Measurements from ENCODE around the gene CAPN15. TPM values are rescaled to one million over a fixed set of nuclear protein-coding genes. Genes with fewer than 3 reads are reported as not detected.

The CAPN15 gene
- total RNA-seq, 4 donors from 2014 or later, result 59.9 to 86.4 (median 75.2) TPM

DNA sequence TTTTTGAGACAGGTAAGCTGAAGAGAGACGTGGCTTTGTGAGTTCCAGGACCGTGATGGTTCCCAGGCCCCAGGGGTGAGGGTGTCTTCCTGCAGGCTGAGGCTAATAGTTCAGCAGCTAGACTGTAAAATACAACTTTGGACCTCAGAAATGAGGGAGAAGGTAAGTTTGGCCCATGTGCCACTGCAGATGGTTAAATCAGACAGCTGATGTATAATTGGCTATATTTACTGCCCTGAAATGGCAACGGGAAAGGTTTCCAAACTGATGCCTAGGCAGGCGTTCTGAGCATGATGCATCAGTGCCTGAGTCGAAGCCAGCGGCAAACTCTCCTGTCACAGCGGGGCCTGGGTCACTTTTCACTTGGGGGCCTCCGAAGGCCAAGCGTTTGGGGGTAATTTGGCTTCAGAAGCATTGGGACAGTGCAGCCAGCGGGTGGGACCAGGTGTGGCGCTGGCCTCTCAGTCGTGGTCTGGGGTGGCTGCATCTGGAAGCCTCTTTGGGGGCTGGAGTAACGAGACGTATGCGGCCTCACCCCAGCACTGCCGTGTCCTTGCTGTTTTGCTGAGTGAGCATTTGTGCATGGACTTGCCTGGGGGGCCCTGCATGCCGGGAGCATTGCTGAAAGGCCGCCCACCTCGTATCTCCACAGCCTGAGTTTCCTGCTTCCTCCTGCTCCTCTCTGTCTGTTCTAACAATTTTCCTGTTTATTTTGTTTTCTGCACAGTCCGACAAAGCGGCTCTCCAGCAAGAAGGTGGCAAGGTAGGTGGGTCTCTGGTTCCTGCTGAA is 31.2 kb upstream of the CAPN15 start:
- TF ChIP-seq POLR2AphosphoS5 (IDR thresholded peaks at IDR 0.05) (no peak), EP300 (IDR thresholded peaks at IDR 0.05) (no peak), POLR2A (IDR thresholded peaks at IDR 0.05) (no peak)
- TF ChIP-seq, protein P1, sequence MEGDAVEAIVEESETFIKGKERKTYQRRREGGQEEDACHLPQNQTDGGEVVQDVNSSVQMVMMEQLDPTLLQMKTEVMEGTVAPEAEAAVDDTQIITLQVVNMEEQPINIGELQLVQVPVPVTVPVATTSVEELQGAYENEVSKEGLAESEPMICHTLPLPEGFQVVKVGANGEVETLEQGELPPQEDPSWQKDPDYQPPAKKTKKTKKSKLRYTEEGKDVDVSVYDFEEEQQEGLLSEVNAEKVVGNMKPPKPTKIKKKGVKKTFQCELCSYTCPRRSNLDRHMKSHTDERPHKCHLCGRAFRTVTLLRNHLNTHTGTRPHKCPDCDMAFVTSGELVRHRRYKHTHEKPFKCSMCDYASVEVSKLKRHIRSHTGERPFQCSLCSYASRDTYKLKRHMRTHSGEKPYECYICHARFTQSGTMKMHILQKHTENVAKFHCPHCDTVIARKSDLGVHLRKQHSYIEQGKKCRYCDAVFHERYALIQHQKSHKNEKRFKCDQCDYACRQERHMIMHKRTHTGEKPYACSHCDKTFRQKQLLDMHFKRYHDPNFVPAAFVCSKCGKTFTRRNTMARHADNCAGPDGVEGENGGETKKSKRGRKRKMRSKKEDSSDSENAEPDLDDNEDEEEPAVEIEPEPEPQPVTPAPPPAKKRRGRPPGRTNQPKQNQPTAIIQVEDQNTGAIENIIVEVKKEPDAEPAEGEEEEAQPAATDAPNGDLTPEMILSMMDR (IDR thresholded peaks at IDR 0.05), result no peak
- Histone ChIP-seq H3K9me3 (no peaks in the 10 kb centered on the region), H3K36me3 (peaks cover under 1% of the 10 kb centered on the region), H3K27me3 (no peaks in the 10 kb centered on the region), H3K4me1 (no peaks in the 10 kb centered on the region), H3K4me3 (no peak overlapping the region), H3K27ac (no peak overlapping the region)
- no peak for DNase-seq (ENCODE audit: low spot score in 2 of 2)
- 80% methylated on average over 19 of the region's 21 CpGs for WGBS

DNA sequence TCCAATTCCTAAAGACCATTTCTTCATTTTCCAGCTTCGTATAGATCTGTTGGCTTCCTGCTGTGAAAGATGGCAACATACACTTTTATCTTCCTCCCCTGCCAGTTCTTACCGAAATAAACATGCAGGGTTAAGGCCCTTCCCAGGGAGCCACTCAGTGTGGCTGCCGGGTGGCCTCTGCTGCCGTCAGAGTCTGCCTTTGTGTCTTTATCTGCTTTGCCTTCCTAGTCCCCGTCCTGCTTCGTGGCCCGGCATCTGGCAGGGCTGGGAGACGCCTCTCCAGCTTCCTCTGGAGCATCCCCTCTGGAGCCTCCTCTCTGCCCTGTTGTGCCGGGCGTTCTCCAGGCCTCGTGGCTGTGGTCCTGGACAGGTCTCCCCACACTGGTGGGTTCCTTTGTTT is 30.3 kb upstream of the CAPN15 start:
- no peaks in the 10 kb centered on the region for H3K36me3 ChIP-seq
- H3K4me1 ChIP-seq, result no peaks in the 10 kb centered on the region
- H3K27ac ChIP-seq, result no peak overlapping the region
- no peak for DNase-seq (ENCODE audit: low spot score in 2 of 2)
- no peaks in the 10 kb centered on the region for H3K27me3 ChIP-seq
- TF ChIP-seq, protein P1 (IDR thresholded peaks at IDR 0.05), result no peak
- no peak for TF ChIP-seq EP300 (IDR thresholded peaks at IDR 0.05)
- TF ChIP-seq POLR2AphosphoS5 (IDR thresholded peaks at IDR 0.05), result no peak
- no peak for TF ChIP-seq POLR2A (IDR thresholded peaks at IDR 0.05)
- H3K4me3 ChIP-seq, result no peak overlapping the region
- 90% methylated on average over 11 of the region's 11 CpGs for WGBS
- no peaks in the 10 kb centered on the region for H3K9me3 ChIP-seq

DNA sequence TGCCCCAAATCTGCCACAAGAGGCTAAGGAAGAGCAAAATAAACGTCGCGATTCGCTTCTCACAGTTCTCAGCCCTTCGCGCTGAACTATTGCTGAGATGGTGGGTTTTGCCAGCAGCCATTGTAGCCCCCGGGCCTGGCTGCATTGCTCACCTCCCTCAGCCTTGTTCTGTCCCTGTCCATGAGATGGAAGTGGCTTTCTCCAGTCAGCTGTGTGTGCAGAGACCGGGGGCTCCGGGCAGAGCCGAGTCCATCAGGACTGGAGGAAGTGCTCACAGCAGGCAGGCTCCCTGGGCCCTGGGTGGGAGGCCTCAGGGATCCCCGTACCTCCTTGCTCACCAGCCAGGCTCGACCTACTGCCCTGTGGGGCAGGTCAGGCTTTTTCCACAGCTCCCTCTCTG is 27.6 kb upstream of the CAPN15 start:
- DNase-seq (ENCODE audit: low spot score in 2 of 2), result no peak
- H3K9me3 ChIP-seq, result no peaks in the 10 kb centered on the region
- peaks cover under 1% of the 10 kb centered on the region for H3K36me3 ChIP-seq
- H3K27ac ChIP-seq, result no peak overlapping the region
- H3K27me3 ChIP-seq, result no peaks in the 10 kb centered on the region
- no peak overlapping the region for H3K4me3 ChIP-seq
- TF ChIP-seq, protein P1 (IDR thresholded peaks at IDR 0.05), result no peak
- TF ChIP-seq POLR2A (IDR thresholded peaks at IDR 0.05) (no peak), POLR2AphosphoS5 (IDR thresholded peaks at IDR 0.05) (no peak), EP300 (IDR thresholded peaks at IDR 0.05) (no peak)
- H3K4me1 ChIP-seq, result no peaks in the 10 kb centered on the region
- WGBS, result 97% methylated on average over 8 of the region's 12 CpGs

DNA sequence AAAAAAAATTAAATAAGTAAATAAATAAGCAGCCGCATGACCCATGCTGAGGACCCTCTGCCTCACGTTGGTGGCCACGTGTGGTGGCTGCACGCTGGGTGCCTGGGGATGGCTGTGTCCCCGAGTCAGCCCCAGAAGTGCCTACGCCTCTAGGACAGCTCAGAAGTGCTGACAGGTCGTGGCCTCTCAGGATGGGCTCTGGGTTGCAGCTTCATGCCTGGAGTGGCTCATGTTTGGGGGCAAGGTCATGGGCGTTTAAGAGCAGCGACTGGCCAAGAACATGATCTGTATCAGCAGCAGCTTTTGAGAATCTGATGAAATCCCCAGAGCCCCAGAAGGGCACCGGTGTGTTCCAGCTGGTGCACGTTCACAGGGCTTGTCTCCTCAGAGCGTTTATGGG is 26.8 kb upstream of the CAPN15 start:
- TF ChIP-seq POLR2AphosphoS5 (IDR thresholded peaks at IDR 0.05), result no peak
- no peak for TF ChIP-seq EP300 (IDR thresholded peaks at IDR 0.05)
- TF ChIP-seq, protein P1 (IDR thresholded peaks at IDR 0.05), result no peak
- no peak for TF ChIP-seq POLR2A (IDR thresholded peaks at IDR 0.05)

DNA sequence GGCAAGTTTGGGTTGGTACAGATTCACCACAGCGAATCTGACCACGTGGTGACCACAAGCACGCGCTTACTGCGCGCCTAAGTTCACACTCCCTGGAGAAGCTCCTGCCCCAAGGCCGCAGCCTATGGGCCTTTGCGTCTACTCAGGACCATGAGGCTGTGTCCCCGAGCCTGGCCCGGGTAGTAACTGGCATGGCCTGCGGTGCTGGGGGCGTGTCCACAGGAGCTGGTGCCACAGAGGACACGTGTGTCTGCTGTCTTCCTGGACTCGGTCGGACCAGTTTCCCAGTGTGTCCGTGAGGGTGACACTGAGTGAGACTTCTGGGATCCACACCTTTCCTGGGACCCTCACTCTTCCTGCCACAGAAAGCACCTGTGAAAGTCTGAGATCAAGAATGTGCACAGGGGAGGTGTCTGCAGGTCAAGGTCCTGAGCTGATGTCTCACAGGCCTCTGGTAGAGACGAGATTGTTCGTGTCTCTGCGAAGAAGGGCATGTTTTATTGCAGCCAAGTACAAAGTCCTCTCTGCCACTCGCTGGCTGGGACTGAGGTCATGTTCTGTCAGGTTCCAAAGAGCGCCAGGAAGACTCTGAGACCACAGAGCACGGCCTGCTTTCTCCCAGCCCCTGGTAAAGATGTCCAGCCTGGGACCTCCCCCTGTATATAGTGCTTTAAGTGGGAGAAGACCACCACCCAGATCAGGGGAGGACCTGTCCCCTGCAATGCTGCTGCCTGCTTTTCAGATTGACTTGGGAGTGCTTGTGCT is 25.2 kb upstream of the CAPN15 start:
- H3K36me3 ChIP-seq, result peaks cover 18% of the 10 kb centered on the region
- TF ChIP-seq POLR2A (IDR thresholded peaks at IDR 0.05) (no peak), EP300 (IDR thresholded peaks at IDR 0.05) (no peak), POLR2AphosphoS5 (IDR thresholded peaks at IDR 0.05) (no peak)
- TF ChIP-seq, protein P1 (IDR thresholded peaks at IDR 0.05), result no peak
- H3K27ac ChIP-seq, result no peak overlapping the region
- H3K4me3 ChIP-seq, result no peak overlapping the region
- no peak for DNase-seq (ENCODE audit: low spot score in 2 of 2)
- WGBS, result 87% methylated on average over 7 of the region's 22 CpGs
- H3K4me1 ChIP-seq, result no peaks in the 10 kb centered on the region
- H3K9me3 ChIP-seq, result no peaks in the 10 kb centered on the region
- no peaks in the 10 kb centered on the region for H3K27me3 ChIP-seq

More for the DNA sequence above, 26.8 kb upstream of the CAPN15 start:
- Histone ChIP-seq H3K4me1 (no peaks in the 10 kb centered on the region), H3K27ac (no peak overlapping the region), H3K9me3 (no peaks in the 10 kb centered on the region), H3K27me3 (no peaks in the 10 kb centered on the region), H3K36me3 (peaks cover 8% of the 10 kb centered on the region), H3K4me3 (no peak overlapping the region)
- DNase-seq (ENCODE audit: low spot score in 2 of 2), result no peak
- 88% methylated on average over 12 of the region's 12 CpGs for WGBS

Data from suprapubic skin (tissue), 4 donors.